OCI-LY1 (cell line): ENCODE measurements around the gene UBE2S.

Experiments used
- H2AFZ ChIP-seq: fragments of 200-600 bp; sonication (generic), shearing (Covaris generic); 2 replicates; pipeline ENCODE4 v1.6.0; 2014; ENCODE audit warnings: antibody characterized with exemption, mild to moderate bottlenecking, low read length
- H3F3A ChIP-seq: fragments of 200-600 bp; sonication (generic), shearing (Covaris generic); 2 replicates; pipeline ENCODE4 v1.6.0; 2014; ENCODE audit warnings: mild to moderate bottlenecking, antibody characterized with exemption, low read length, moderate library complexity; ENCODE audit not compliant: insufficient read depth
- H3K27ac ChIP-seq: fragments of 200-600 bp; sonication (generic); 2 replicates; pipeline ENCODE4 v1.5.1; 2014; ENCODE audit warnings: low read length, mixed run types, mild to moderate bottlenecking, low read depth; ENCODE audit not compliant: poor library complexity, severe bottlenecking
- H3K27me3 ChIP-seq: fragments of 200-600 bp; sonication (generic); 2 replicates; pipeline ENCODE4 v1.6.0; 2014; ENCODE audit warnings: antibody characterized with exemption, mild to moderate bottlenecking, low read length, moderate library complexity; ENCODE audit not compliant: insufficient read depth
- H3K36me3 ChIP-seq: fragments of 200-600 bp; sonication (generic); 2 replicates; pipeline ENCODE4 v1.6.1; 2014; ENCODE audit warnings: mild to moderate bottlenecking, antibody characterized with exemption, low read length, moderate library complexity, mixed read lengths; ENCODE audit not compliant: insufficient read depth
- H3K4me1 ChIP-seq: fragments of 200-600 bp; sonication (generic); 2 replicates; pipeline ENCODE4 v1.5.1; 2014; ENCODE audit warnings: mild to moderate bottlenecking, low read length, moderate library complexity; ENCODE audit not compliant: insufficient read depth, severe bottlenecking
- H3K4me2 ChIP-seq: fragments of 200-600 bp; sonication (generic), shearing (Covaris generic); 2 replicates; pipeline ENCODE4 v1.6.1; 2014; ENCODE audit warnings: low read length
- H3K4me3 ChIP-seq: fragments of 200-600 bp; sonication (generic); 2 replicates; pipeline ENCODE4 v1.5.1; 2014; ENCODE audit warnings: low read length, low read depth, mild to moderate bottlenecking, mixed read lengths; ENCODE audit not compliant: poor library complexity, severe bottlenecking
- H3K79me2 ChIP-seq: fragments of 200-600 bp; shearing (Covaris generic); 2 replicates; pipeline ENCODE4 v1.6.1; 2016; ENCODE audit warnings: mixed run types, low read length, mixed read lengths; ENCODE audit not compliant: insufficient read depth
- H3K9ac ChIP-seq: fragments of 200-600 bp; sonication (generic), shearing (Covaris generic); 2 replicates; pipeline ENCODE4 v1.6.1; 2014; ENCODE audit warnings: mild to moderate bottlenecking, low read length, mixed read lengths
- H3K9me2 ChIP-seq: fragments of 200-600 bp; sonication (generic), shearing (Covaris generic); 2 replicates; pipeline ENCODE4 v1.6.1; 2014; ENCODE audit warnings: low read depth, mild to moderate bottlenecking, low read length, mixed read lengths
- H3K9me3 ChIP-seq: fragments of 200-600 bp; shearing (Covaris generic); 2 replicates; pipeline ENCODE4 v1.6.1; 2014; ENCODE audit warnings: low read length, mixed read lengths
- H4K20me1 ChIP-seq: fragments of 200-600 bp; sonication (generic), shearing (Covaris generic); 2 replicates; pipeline ENCODE4 v1.6.0; 2016; ENCODE audit warnings: mild to moderate bottlenecking, low read length; ENCODE audit not compliant: insufficient read depth
- EZH2 ChIP-seq: fragments of 200-600 bp; sonication (generic), shearing (Covaris generic); IDR thresholded peaks from 2 replicates; pipeline ENCODE4 v1.8.0; 2017; ENCODE audit warnings: borderline replicate concordance, mixed run types, mild to moderate bottlenecking, antibody characterized with exemption, low read length, moderate library complexity, mixed read lengths
- TF ChIP-seq, protein P1 (sequence below): fragments of 200-600 bp; sonication (generic), shearing (Covaris generic); IDR thresholded peaks from 2 replicates; pipeline ENCODE4 v1.5.1; 2017; ENCODE audit warnings: mild to moderate bottlenecking, antibody characterized with exemption, low read length, moderate library complexity, mixed read lengths

UBE2S gene

DNA sequence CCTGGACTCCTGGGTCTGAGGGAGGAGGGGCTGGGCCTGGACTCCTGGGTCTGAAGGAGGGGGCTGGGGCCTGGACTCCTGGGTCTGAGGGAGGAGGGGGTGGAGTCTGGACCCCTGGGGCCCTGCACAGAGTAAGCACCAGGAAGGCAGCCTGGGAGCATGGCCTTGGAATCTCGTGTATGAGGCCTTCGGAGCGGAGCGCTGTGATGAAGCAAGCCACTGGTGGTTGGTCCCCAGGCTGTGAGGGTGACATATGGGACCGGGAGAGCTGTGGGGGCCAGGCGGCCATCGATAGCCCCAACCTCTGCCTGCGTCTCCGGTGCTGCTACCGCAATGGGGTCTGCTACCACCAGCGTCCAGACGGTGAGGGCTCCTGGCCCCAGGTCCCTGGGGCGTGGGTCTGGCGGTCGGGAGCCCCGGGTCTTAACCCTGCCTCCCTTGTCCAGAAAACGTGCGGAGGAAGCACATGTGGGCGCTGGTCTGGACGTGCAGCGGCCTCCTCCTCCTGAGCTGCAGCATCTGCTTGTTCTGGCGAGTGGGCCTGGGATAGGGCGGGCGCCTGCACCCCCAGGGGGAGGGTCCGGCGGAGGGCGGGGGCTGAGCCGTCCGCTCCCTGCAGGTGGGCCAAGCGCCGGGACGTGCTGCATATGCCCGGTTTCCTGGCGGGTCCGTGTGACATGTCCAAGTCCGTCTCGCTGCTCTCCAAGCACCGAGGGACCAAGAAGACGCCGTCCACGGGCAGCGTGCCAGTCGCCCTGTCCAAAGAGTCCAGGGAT lies 30.0 kb downstream of the UBE2S start:
- H3K4me2 ChIP-seq: no peak overlapping the region

DNA sequence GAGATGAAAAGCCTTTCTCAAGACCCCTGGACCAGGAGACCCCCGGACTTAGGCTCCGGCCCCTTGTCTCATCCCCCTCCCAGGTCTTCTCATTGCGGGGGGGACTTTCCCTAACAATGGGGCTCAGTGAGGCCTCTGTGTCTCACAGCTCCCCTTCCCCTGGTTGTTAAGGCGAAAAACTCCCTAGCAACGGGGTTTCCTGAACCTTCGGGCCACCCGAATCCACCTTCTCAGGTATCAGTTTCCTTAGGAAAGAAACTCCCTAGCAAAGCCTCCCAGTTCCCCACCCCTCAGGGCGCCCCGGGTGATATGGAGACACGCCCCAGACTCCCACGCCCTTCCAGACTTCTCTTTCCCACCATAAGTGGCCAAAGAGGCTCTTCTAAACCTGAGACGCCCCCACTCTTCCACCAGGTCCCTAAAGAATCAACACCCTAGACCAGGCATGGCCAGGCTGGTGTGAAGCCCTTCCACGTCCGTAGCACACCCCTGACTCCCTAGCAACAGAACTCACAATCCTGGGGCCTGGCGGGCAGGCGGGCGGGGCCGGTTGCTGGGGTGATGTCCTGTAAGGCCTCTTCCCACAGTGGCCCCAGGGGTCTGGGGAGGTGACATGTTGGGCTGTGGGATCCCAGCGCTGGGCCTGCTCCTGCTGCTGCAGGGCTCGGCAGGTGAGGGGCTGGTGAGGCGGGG lies 31.2 kb downstream of the UBE2S start, which contains the start of gene TMEM190:
Gene TMEM190, plus strand, starts transcription at position 586 of the 693 bp plus-strand sequence. Its CDS starts 28 bp downstream, at position 614.
- no peaks in the 10 kb centered on the region for H4K20me1 ChIP-seq
- TF ChIP-seq EZH2: no peak
- TF ChIP-seq, protein P1, sequence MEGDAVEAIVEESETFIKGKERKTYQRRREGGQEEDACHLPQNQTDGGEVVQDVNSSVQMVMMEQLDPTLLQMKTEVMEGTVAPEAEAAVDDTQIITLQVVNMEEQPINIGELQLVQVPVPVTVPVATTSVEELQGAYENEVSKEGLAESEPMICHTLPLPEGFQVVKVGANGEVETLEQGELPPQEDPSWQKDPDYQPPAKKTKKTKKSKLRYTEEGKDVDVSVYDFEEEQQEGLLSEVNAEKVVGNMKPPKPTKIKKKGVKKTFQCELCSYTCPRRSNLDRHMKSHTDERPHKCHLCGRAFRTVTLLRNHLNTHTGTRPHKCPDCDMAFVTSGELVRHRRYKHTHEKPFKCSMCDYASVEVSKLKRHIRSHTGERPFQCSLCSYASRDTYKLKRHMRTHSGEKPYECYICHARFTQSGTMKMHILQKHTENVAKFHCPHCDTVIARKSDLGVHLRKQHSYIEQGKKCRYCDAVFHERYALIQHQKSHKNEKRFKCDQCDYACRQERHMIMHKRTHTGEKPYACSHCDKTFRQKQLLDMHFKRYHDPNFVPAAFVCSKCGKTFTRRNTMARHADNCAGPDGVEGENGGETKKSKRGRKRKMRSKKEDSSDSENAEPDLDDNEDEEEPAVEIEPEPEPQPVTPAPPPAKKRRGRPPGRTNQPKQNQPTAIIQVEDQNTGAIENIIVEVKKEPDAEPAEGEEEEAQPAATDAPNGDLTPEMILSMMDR: no peak
- H3F3A ChIP-seq: no peaks in the 10 kb centered on the region
- no peaks in the 10 kb centered on the region for H3K9me3 ChIP-seq
- no peak within 1 kb of the TSS for H3K4me2 ChIP-seq
- H3K36me3 ChIP-seq: no peaks in the 10 kb centered on the region
- H3K4me1 ChIP-seq: no peaks in the 10 kb centered on the region
- no peak within 1 kb of the TSS for H2AFZ ChIP-seq
- H3K79me2 ChIP-seq: no peaks in the 10 kb centered on the region
- no peak within 1 kb of the TSS for H3K27ac ChIP-seq
- H3K9ac ChIP-seq: no peak within 1 kb of the TSS
- H3K27me3 ChIP-seq: peaks cover 18% of the 10 kb centered on the region; the same call in 1 of the 2 replicates
- H3K9me2 ChIP-seq: no peaks in the 10 kb centered on the region
- no peak within 1 kb of the TSS for H3K4me3 ChIP-seq

More for the DNA sequence above, 30.0 kb downstream of the UBE2S start:
- H3K4me1 ChIP-seq: no peaks in the 10 kb centered on the region
- H3K9ac ChIP-seq: no peak overlapping the region
- no peaks in the 10 kb centered on the region for H3K36me3 ChIP-seq
- no peaks in the 10 kb centered on the region for H3K9me3 ChIP-seq
- no peak overlapping the region for H3K27ac ChIP-seq
- no peak overlapping the region for H3K4me3 ChIP-seq
- H4K20me1 ChIP-seq: no peaks in the 10 kb centered on the region
- no peaks in the 10 kb centered on the region for H3K9me2 ChIP-seq
- H3K79me2 ChIP-seq: no peaks in the 10 kb centered on the region
- H3K27me3 ChIP-seq: 0 out of 2 replicates have a peak, but pooled peaks cover 11% of the 10 kb centered on the region
- no peak for TF ChIP-seq EZH2
- TF ChIP-seq, protein P1: no peak
- H2AFZ ChIP-seq: no peak overlapping the region
- no peaks in the 10 kb centered on the region for H3F3A ChIP-seq

DNA sequence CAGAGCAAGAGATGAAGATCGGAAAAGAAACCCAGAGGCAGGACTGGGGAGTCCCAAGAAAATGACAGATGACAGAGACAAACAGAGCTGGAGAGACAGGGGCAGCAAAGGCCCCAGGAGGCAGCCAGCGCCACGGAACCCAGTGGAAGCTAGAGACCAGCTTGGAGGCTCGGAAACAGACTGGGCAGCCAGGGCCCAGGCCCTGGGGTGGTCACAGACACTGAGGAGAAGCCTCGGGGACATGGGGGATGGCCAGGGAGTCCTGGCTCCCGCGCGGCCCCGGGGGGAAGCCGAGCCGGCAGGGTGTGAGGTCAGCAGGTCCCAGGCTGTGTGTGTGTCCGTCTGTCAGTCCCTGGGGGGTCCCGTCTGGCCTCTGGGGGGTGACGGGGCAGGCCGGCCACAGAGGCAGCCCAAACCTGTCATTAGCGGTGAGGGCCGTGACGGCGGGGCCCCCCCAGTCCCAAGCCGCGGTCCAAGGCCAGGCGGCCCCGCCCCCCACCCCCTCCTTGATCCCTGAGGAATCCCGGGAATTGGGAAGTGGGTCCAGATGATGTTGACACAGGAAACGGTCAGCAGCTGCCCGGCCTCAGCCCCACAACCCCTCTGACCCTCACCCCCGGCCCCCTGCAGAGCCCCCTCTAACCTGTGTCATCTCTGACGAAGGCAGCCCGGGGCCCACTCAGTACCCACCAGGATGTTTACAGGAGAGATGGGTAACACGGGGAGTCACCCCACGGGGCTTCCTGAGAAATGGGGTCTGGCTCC lies 33.4 kb downstream of the UBE2S start:
- no peak overlapping the region for H3K9ac ChIP-seq
- H3K4me3 ChIP-seq: no peak overlapping the region
- H3K36me3 ChIP-seq: no peaks in the 10 kb centered on the region
- H3F3A ChIP-seq: no peaks in the 10 kb centered on the region
- no peak overlapping the region for H3K27ac ChIP-seq
- H3K4me1 ChIP-seq: peaks cover 4% of the 10 kb centered on the region
- H3K4me2 ChIP-seq: no peak overlapping the region
- no peak for TF ChIP-seq EZH2
- TF ChIP-seq, protein P1: no peak
- peaks cover 18% of the 10 kb centered on the region; the same call in 1 of the 2 replicates for H3K27me3 ChIP-seq
- no peak overlapping the region for H2AFZ ChIP-seq
- no peaks in the 10 kb centered on the region for H4K20me1 ChIP-seq
- H3K79me2 ChIP-seq: no peaks in the 10 kb centered on the region
- H3K9me3 ChIP-seq: no peaks in the 10 kb centered on the region
- H3K9me2 ChIP-seq: no peaks in the 10 kb centered on the region
